HL-60/S4 (cell line): ENCODE measurements around the gene ZNF354B.
"Not testable (repeated sequence)": the region's sequence is repeated elsewhere in the genome, so short reads cannot be mapped to it uniquely, and the experiment has no call there.

Experiments
- in situ Hi-C: fragments of 300-500 bp; cut with MboI; formaldehyde crosslinking; loops from 2 replicates; pipeline ENCODE4 v1.14.3; 2022; ENCODE audit warnings: low sequenced_read_pairs

ZNF354B gene

GRCh38 chr5:178859625-178860521, at the start of gene ZNF354B:
TSS of gene ZNF354B (plus strand) at chr5:178859953. CDS start at chr5:178861048, 1,095 bp downstream.
- in situ Hi-C loops = no loop called here

- in situ Hi-C loops = no loop called here
Observed at GRCh38 chr5:178817506-178817905, 42.2 kb upstream of the ZNF354B start.

GRCh38 chr5:178818094-178818493, 41.7 kb upstream of the ZNF354B start:
- in situ Hi-C loops = no loop called here

- in situ Hi-C loops = no loop called here
Observed at GRCh38 chr5:178820001-178820400, 39.8 kb upstream of the ZNF354B start.

- in situ Hi-C loops = no loop called here
Observed at GRCh38 chr5:178825444-178825843, 34.3 kb upstream of the ZNF354B start.

- in situ Hi-C loops = no loop called here
Observed at GRCh38 chr5:178826216-178826615, 33.5 kb upstream of the ZNF354B start.

GRCh38 chr5:178827636-178828035, 32.1 kb upstream of the ZNF354B start:
- in situ Hi-C loops = no loop called here

- in situ Hi-C loops = no loop called here
Observed at GRCh38 chr5:178831049-178831448, 28.7 kb upstream of the ZNF354B start.

GRCh38 chr5:178832618-178833201, 27.0 kb upstream of the ZNF354B start:
- in situ Hi-C loops = no loop called here

- in situ Hi-C loops = no loop called here
Observed at GRCh38 chr5:178836628-178837027, 23.1 kb upstream of the ZNF354B start.

- in situ Hi-C loops = not testable (repeated sequence)
Observed at GRCh38 chr5:178838695-178839318, 20.9 kb upstream of the ZNF354B start.

- in situ Hi-C loops = no loop called here
Observed at GRCh38 chr5:178839319-178839704, 20.4 kb upstream of the ZNF354B start.

- in situ Hi-C loops = not testable (repeated sequence)
Observed at GRCh38 chr5:178840399-178840798, 19.4 kb upstream of the ZNF354B start.

GRCh38 chr5:178849316-178849715, 10.4 kb upstream of the ZNF354B start:
- in situ Hi-C loops = no loop called here

- in situ Hi-C loops = no loop called here
Observed at GRCh38 chr5:178851951-178852350, 7.8 kb upstream of the ZNF354B start.

- in situ Hi-C loops = no loop called here
Observed at GRCh38 chr5:178854284-178854683, 5.5 kb upstream of the ZNF354B start.

GRCh38 chr5:178860615-178861014, 862 bp downstream of the ZNF354B start:
- in situ Hi-C loops = not testable (repeated sequence)

- in situ Hi-C loops = no loop called here
Observed at GRCh38 chr5:178861627-178862026, 1.9 kb downstream of the ZNF354B start.

- in situ Hi-C loops = no loop called here
Observed at GRCh38 chr5:178866946-178867345, 7.2 kb downstream of the ZNF354B start.

- in situ Hi-C loops = no loop called here
Observed at GRCh38 chr5:178869577-178869976, 9.8 kb downstream of the ZNF354B start.

GRCh38 chr5:178870411-178870810, 10.7 kb downstream of the ZNF354B start:
- in situ Hi-C loops = no loop called here

- in situ Hi-C loops = no loop called here
Observed at GRCh38 chr5:178872302-178872701, 12.5 kb downstream of the ZNF354B start.
